NCI-H510A (cell line): ENCODE data around the gene GABRR2.
"Not testable (repeated sequence)": the region's sequence is repeated elsewhere in the genome, so short reads cannot be mapped to it uniquely, and the experiment has no call there.

Source experiments
- DNase-seq: peaks from one replicate; lab custom pipeline; 2025; lab: John Stamatoyannopoulos, UW

Gene GABRR2

GRCh38 chr6:89323511-89323971 lies 8.4 kb upstream of the GABRR2 start:
- DNase-seq = no peak

DNA sequence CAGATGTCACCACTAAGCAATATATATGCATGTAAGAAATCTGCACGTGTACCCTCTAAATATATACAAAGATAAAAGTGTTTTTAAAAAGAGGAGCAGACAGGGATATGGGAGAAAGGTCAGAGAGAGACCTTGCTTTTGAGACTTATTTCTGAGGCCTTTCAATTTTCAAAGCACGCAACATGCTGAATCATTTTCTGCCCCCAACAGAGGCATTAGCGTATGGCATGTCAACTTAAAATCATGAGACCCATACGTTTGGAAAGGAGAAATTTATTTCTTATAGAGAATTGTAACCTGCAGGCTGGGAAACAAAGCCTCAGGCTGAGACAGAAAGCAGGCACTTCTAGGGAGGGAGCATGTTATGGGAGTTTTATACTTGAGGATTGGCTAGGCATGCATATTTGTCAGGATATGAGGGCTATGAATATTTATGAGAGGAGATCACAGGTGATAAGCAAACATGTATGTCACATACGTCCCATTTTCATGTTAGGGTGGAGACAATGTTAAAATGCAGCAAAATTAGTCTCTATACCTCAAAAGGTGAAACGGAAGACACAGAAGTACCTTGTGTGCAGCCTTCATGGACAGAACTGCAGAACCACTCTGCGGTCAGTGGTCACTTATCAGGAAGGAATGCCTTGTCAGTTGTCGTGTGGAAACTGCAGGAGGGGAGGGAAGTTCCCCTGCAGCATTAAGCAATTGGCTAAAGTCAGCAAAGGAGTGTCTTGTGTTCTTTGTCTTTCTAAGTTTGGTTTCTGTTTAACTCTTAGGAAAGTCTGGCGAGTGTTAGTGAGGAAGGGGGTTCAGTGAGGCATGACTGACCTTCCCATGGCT lies 6.3 kb upstream of the GABRR2 start:
- DNase-seq = no peak

DNA sequence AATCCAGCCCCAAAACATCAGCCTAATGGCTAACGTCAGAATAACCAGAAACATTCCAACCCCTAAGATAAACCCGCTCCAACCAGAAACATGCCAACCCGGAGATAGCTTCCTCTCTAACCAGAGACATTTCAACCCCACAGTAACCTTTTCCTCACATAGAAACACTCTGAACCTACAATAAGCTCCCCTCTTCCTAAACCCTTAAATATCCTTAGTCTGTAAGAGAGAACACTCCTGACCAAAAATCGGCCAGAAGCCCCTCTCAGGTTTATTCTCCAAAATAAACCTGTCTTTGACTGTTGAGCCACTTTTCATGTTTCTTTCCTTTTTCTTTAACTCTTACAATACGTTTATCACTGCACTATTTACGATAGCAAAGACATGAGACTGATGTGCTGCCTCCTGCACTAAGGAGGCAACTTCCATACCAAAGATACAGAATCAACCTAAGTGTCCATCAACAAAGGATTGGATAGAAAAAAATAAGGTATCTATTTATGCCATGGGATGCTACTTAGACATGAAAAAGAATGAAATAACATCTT lies 5.0 kb upstream of the GABRR2 start:
- DNase-seq = no peak

DNA sequence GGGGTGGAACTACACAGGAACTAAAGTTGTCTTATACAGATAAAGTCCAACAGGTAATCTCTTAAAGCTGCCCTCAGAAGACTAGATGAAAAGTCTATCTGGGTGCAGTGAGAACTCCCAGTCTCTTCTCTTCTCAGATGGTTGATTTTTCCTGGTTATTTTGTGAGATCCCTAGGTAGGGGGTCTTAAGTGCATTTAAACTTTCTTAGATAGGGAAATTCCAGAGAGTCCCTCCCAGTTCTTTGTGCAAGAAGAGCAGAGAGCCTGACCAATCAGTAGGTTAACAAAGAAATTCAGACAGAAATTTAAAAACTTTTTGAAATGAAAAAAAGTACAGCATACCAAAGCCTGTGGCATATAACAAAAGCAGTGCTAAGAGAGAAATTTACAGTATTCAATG lies 2.0 kb upstream of the GABRR2 start:
- DNase-seq = no peak

DNA sequence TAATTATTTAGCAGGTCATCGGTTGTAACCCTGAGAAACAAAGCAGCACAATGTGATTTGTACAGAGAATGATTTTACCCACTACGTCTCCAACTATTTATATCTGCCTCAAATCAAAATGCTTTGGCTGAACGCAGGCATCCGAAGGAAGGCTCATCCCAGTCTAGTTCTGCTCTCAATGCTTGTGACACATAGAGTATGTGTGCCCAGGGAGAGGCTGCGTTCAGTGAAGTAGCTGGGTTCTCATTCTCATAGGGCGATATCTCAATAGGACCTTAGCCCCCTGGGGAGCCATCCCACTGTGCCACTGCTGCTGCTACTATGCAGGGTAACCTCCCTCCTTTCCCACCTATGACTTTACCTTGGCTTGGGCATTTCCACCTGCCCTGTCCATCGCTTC lies 407 bp downstream of the GABRR2 start:
- no peak for DNase-seq

GRCh38 chr6:89313006-89313405 lies 2.1 kb downstream of the GABRR2 start:
- DNase-seq = no peak

DNA sequence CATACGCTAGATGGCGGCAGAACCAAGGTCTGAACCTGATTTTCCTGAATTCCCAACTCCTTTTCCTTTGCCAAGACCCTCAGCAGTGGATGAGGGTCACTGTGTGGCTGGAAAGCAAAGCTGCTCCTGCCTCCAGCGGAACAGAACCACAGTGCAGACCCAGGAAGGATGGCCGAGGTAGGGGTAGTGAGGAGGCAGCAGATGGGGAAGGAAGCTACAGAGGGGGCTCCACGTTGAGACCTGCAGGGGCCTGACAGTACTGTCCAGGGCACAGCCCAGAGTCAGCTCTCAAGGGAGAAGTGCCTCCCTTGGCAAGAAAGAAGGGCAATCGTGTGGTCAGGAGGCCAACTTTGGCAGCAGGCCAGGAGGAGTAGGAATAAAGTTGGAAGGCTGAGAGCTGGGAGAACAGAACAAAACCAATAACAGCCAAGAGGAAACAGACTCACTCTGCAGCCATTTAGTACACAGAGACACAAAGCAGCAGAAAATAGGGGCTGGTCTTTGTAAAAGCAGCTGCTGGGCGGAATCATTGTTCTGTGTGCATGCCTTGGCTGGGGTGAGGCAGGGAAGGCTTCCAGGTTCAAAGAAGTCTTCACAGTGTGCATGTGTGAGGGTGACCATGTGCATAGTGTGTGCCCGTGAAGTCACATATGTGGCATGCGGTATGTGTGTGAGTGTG lies 3.1 kb downstream of the GABRR2 start:
- DNase-seq = no peak

DNA sequence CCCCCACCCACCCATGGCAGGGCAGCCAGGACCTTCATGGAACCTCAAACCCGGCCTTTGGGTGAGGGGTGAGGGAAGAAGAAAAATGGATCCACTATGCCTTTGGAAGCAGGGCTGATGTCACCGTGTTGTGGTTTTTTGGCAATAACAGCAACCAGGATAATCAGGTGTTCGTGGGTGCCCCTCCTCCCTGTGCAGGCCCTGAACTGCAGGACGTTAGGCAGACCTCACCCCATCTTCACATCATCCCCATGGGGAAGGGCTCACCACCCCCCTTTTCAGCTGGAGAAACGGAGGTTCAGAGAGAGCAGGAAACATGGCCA lies 3.6 kb downstream of the GABRR2 start:
- DNase-seq = no peak

DNA sequence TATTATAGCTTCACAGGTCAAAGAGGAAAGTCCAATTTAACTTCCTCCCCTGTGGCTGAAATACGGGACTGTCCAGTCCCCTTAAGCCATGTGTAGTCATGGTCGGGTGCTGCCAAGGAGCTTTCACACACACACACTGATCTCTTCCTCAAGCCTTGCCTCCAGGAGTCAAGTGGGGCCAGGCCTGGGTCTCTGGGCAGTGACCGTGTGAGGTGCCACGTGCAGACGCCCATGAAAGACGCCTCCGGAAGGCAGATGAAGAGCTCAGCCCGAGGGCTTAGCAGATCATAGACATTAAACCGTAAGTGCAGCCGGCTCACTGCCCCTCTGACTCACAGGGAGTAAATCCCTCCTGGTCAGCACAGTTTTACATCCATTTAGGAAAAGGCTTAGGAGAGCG lies 4.2 kb downstream of the GABRR2 start:
- DNase-seq = no peak

DNA sequence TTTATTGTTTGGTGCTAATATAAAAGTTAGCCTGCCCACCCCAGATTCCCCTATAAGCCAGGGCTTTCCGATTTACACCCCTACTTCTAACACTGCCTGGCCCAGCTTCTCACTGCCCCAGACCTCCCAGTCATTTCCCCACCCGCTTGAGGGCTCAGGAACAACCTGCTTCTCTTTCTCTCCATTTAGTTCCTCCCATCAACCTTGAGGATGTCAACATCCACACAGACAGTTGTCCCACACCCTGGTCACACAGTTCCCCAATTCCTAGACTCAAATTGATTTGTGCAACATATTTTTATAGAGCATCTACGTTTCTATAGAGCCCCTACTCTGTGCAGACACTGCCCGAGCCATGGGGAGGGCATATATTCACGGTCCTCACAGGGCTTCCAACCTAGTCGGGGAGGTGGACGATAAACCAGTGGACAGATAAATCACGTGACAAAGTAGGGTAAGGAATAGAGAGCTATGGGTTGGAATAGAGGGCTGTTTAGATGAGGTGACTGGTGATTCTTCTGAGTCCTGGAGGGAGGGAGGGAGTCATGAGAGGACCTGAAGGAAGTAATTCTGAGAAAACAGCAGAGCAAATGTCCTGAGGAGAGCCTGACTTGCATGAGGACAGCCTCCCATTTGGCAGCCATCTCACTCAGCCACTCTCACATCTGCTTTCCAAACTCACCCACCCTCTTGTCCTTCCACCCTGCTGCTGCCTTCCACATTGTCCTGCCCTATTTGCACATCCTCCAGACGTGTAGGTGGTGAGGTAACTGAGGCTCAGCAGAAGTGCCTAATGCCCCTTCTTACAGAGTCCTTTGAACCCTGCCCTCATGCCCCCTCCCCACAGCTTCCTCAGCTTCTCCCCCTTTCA lies 6.3 kb downstream of the GABRR2 start:
- DNase-seq = no peak

DNA sequence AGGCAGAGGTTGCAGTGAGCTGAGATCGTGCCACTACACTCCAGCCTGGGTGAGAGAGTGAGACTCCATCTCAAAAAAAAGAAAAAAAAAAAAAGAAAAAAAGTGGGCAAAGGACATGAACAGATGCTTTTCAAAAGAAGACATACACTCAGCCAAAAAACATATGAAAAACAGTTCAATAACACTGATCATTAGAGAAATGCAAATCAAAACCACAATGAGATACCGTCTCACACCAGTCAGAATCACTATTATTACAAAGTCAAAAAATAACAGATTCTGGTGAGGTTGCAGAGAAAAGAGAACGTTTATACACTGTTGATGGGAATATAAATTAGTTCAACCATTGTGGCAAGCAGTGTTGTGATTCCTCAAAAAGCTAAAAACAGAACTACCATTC lies 10.6 kb downstream of the GABRR2 start:
- not testable (repeated sequence) for DNase-seq

GRCh38 chr6:89302936-89303335 lies 12.2 kb downstream of the GABRR2 start:
- DNase-seq = no peak

GRCh38 chr6:89302195-89302770 lies 12.8 kb downstream of the GABRR2 start:
- no peak for DNase-seq

DNA sequence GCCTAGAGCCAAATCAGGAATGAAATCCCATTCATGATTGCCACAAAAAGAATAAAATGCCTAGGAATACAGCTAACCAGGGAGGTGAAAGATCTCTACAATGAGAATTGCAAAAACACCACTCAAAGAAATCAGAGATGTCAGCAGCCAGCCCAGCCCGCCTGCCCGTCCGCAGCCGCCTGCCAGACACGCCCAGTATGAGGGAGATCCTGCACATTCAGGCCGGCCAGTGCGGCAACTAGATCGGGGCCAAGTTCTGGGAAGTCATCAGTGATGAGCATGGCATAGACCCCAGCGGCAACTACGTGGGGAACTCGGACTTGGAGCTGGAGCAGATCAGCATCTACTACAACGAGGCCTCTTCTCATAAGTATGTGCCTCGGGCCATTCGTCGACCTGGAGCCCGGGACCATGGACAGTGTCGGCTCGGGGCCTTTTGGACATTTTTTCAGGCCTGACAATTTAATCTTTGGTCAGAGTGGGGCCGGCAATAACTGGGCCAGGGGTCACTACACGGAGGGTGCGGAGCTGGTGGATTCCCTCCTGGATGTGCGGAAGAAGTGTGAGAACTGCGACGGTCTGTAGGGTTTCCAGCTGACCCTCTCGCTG lies 13.4 kb downstream of the GABRR2 start:
- DNase-seq = no peak

DNA sequence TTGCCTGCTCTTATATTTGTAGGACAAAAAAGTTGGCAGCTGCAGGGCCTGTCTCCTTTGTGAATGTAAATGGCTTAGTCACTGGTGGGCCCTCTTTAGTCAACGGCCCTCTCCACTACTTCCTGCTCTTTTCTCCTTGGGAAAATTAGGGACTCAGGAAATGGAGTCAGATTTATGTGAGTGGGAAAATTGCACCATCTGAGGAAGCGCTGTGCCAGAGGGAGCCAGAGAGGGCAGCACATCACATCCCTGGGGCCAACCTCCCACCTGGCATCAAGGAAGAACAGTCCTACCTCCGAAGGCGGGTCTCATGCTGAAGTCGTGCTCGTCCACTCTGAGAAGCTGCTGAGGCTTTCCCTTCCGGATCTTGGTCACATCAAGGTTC lies 15.6 kb downstream of the GABRR2 start:
- no peak for DNase-seq

DNA sequence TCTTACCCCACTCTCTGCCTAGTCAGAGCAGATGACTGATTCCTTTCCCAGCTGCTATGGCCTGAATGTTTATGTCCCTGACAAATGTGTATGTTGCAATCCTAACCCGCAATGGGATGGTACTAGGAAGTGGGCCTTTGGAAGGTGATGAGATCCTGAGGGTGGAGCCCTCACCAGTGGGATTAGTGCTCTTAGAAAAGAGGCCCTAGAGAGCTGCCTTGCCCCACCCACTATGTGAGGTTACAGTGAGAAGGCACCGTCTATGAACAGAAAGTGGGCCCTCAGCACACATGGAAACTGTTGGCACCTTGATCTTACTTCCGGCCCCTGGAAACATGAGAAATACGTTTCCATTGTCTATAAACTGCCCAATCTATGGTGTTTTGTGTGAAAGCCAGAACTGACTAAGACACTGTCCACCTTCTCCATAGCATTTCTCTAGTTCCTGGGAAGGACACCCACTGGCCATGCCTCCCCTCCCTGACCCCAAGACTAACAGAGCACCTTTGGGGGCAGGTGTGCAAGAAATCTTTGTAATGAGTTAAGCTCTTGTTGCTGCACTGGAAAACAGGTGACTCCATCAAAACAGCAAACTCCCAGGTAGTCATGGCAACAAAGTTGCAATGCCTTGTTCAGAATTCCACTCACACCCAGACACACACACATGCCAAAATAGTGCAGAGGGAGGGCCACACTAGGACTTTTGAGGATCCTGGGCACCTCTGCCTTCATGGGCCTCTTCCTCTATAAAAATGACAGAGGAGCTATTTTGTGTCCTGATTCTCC lies 16.2 kb downstream of the GABRR2 start:
- no peak for DNase-seq

DNA sequence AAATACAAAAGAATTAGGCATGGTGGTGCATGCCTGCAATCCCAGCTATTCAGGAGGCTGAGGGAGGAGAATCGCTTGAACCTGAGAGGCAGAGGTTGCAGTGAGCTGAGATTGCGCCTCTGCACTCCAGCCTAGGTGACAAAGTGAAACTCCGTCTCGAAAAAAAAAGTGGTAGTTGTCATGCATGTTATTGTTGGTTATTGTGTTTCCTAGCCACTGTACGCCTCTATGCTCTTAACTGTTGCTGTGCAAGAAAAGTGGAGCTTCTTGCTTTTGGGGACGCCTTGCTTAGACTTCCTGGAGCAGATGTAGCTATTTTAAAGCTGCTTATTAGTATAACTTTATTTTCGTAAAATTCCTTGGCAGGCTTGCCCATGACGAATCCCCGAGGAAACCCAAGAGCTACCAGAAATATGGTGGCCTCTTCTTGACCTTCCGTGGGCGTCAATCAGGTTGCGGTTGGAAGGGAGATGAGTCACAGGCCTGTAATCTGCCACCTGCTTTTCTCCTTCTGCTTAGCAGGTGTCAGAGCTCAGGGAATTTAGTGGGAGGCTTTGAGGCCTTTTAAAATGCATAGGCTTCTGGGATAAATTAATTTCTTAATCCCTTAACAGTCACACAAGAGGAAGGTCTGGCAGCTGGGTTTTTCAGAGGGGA lies 17.3 kb downstream of the GABRR2 start:
- DNase-seq = no peak

GRCh38 chr6:89295981-89296380 lies 19.1 kb downstream of the GABRR2 start:
- DNase-seq = no peak

GRCh38 chr6:89295116-89295515 lies 20.0 kb downstream of the GABRR2 start:
- not testable (repeated sequence) for DNase-seq

GRCh38 chr6:89291256-89291819 lies 23.8 kb downstream of the GABRR2 start:
- DNase-seq = no peak
